Activated CD4-positive, CD25-positive, alpha-beta regulatory T cell (primary cell): ENCODE data around the gene PPP2R3C.
"Not testable (repeated sequence)": the region's sequence is repeated elsewhere in the genome, so short reads cannot be mapped to it uniquely, and the experiment has no call there.

Experiments
- DNase-seq, 4 experiments: peaks; one replicate each; lab custom pipeline; 2025; lab: John Stamatoyannopoulos, UW

Gene PPP2R3C

DNA sequence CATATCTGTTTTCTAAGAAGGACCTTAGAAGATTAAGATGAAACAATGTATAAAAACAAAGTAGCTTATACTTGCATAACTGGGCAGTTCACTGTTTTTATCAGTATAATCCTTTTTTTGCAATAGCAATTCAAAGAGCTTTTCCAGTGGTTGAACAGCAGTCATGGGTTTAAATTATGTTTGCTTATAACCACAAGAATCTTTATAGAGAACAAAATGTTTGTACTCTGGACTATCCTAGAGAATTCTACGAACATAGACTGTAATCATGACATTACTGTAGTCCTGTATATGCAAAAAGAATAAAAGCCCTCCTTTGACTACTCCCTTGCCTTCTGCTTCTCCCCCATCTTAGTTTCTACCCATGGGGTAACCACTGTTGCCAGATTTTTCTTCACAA is 70.0 kb downstream of the PPP2R3C start:
- no peak for DNase-seq

DNA sequence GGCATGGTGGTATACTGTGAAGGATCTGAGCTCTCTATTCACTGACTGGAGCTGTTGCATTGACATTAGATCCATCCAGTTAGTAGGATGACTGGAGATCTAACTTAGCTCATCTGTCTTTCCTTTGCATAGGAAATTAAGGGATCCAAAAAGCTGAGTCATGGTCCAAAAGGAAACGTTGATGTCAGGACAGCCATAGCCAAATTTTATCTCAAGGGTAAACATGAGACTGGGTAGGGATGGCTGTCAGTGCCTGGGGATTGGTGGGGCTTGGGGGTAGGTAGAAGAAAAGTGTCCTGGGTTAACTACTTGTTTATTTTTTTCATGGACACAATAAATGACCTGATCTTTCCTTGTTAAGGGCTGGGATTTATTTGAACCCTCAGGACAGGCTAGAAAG is 71.1 kb downstream of the PPP2R3C start:
- DNase-seq: no peak

DNA sequence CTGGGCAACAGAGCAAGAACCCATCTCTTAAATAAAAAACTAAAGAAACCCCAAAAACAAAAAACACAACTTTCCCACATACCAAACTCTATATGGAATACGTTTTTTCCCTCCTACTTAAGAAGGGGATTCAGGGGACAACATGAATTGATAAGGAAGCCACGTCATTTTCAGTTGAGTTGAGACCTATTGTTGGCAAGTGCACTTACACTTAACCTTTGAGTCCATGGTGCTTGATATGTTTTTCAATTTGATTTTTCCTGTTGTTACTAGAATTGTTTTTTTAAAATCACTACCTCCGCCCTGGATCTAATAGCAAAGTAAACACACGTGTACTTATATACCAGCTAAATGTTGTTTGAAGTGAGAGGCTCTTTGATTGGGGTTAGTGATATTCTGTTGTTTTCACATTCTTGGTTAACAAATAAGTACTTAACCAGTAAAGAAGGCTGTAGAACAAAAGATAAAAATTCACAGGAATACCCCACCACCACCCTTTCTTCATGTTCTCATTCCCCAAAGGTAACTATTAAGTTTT is 73.7 kb downstream of the PPP2R3C start:
- DNase-seq: no peak

GRCh38 chr14:35046751-35047536 is 74.8 kb downstream of the PPP2R3C start:
- DNase-seq: peak in 1 of 4 experiments; percentile 9

DNA sequence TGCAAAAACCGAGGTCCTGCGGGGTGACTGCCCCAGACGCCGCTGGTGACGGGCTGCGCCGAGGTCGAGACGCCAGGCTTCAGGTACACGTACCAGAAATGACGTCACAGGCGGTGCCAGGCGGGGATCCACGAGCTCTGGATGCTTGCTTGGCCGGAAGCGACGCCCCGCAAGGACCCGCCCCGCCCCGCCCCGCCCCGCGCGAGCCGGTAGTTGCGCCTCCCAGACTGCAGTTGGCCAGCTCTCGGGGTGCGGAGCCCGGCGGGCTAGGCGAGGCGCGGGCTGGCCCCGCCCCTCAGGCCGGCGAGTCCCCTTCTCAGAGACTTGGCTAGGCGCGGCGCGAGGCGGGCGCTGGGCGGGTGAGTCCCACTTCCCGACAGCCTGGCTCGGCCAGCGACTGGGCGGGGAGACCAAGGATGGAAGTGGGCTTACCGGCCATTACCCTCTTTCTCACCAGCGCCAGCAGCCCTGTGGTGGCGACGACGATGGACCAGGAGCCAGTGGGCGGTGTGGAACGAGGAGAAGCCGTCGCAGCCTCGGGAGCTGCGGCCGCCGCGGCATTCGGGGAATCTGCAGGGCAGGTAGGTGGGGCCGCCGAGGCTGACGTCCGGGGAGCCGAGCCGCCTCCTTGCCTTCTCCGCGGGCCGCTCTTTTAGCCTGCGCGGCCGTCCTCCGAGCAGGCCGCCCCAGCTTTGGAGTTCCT is 75.6 kb downstream of the PPP2R3C start, which contains the start of gene FAM177A1:
Gene FAM177A1, plus strand, starts transcription at position 225 of the 703 bp plus-strand sequence. Its CDS starts 192 bp downstream, at position 417.
- DNase-seq: peak; percentile 97 to 98 (median 98)

DNA sequence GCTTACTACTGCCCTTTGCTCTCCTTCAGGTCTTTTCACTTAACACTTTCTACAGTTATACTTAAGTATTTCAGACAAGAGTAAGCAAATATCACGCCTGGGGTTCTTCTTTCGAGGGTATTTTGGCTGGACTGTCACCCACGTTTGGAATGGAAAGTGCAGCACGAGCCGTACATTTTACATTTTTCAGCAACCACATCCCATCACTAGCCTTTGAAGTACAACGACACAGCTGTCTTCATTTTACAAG is 76.1 kb downstream of the PPP2R3C start:
- DNase-seq: no peak

DNA sequence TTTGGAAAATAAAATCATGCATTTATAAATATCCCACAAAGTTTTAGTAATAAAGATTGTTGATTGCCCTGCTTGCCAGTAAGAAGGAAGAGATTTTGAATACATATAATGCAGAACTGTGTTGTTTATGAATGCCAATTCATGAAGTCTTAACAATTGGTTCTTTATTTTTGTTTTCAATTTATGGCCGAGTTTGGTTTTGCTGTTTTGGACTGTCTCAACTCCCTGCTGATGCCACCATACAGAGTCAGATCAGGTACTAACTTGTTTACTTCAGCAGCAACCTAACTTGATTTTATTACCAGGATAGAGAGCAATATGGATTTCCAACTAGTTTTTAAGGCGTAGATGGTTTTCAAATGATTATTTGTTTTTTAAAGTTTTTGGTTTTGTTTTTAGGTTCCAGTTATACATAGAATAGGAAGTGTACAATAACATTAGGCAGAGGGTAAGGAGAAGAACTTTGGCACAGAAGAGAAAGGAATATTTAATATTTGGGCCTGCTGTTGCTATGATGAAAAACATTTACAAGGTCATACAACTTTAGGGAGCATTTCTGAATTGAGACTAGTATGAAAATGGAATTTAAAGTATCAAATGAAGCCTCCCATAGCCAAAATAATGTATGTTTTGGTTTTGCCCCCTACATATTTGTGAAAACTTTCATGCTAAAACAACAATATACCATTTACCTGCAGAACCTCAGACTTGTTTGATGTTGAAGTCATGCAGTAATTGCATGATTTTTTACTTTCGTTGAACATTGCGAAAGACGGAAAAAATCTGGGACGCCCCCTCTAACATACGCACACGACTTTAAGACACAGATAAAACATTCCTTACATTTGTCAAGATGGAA is 76.6 kb downstream of the PPP2R3C start:
- no peak for DNase-seq

- DNase-seq: no peak
Observed at GRCh38 chr14:35043046-35043445, 78.7 kb downstream of the PPP2R3C start.

- DNase-seq: no peak
Observed at GRCh38 chr14:35042632-35043031, 79.2 kb downstream of the PPP2R3C start.

- not testable (repeated sequence) for DNase-seq
Observed at GRCh38 chr14:35038312-35038711, 83.5 kb downstream of the PPP2R3C start.
